ENCODE data around the gene QSOX2.
"Not testable (repeated sequence)": the region's sequence is repeated elsewhere in the genome, so short reads cannot be mapped to it uniquely, and the experiment has no call there.

- TF ChIP-seq POLR2AphosphoS5 (IDR thresholded peaks at IDR 0.05; ENCODE audit: insufficient read depth in 1 of 2, low read depth in 1 of 2); CTCF (IDR thresholded peaks at IDR 0.05); POLR2A (IDR thresholded peaks at IDR 0.05): not testable (repeated sequence)
Measured at GRCh38 chr9:136236471-136237410, 8.9 kb downstream of the QSOX2 start.
